HepG2 (cell line): ENCODE measurements around the gene MEAF6. TPM values are rescaled to one million over a fixed set of nuclear protein-coding genes. Genes with fewer than 3 reads are reported as not detected.

ENCODE experiments used
- CBX5 ChIP-seq: sonication (generic); formaldehyde crosslinking; IDR thresholded peaks from 2 replicates; pipeline ENCODE4 v1.4.0; 2020; ENCODE audit warnings: missing genetic modification reagents, borderline replicate concordance
- RFX5 ChIP-seq: IDR thresholded peaks from 2 replicates; pipeline ENCODE4 v1.6.1; 2011; ENCODE audit warnings: low read depth, low read length, improper control_type of control experiment
- ZNF3 ChIP-seq: IDR thresholded peaks from 2 replicates; pipeline ENCODE4 v1.7.0; 2017; ENCODE audit warnings: inconsistent platforms
- ZNF460 ChIP-seq: sonication (generic); formaldehyde crosslinking; IDR thresholded peaks from 2 replicates; pipeline ENCODE4 v1.5.1; 2020; ENCODE audit warnings: missing genetic modification reagents, mild to moderate bottlenecking, borderline replicate concordance
- ZSCAN30 ChIP-seq: sonication (generic); formaldehyde crosslinking; IDR thresholded peaks from 2 replicates; pipeline ENCODE4 v1.5.0; 2020; ENCODE audit warnings: mild to moderate bottlenecking, missing genetic modification reagents
- polyA plus RNA-seq, 8 experiments: library from polyadenylated mRNA; depleted of rRNA in 3 of 8; stranded (reverse) in 7 of 8; unstranded in 1 of 8; fragments of >200 nt; fragmentation: Illumina TruSeq in 4 of 8; extraction: Trizol in 4 of 8; gene quantifications; 2 replicates each; pipeline versions ENCODE4 v1.2.1 to v1.2.3, GENCODE V29; 2011 to 2016; ENCODE audit warnings: low read depth in 4 of 8, missing spikeins in 1 of 8, mixed read lengths in 1 of 8; ENCODE audit not compliant: insufficient read depth in 1 of 8
- total RNA-seq, 5 experiments: library from RNA; depleted of rRNA; stranded (reverse); fragments of >200 nt; fragmentation: Illumina TruSeq; extraction: Trizol; gene quantifications; 2 replicates each; pipeline ENCODE4 v1.2.3, GENCODE V29; 2016; ENCODE audit warnings: low read depth in 1 of 5
- TF ChIP-seq, protein P1 (sequence below): sonication (generic); formaldehyde crosslinking; IDR thresholded peaks from 2 replicates; pipeline ENCODE4 v1.4.0; 2020; ENCODE audit warnings: missing genetic modification reagents
- TF ChIP-seq, protein P2 (sequence below): sonication (generic); formaldehyde crosslinking; IDR thresholded peaks from 2 replicates; pipeline ENCODE4 v1.4.0; 2020; ENCODE audit warnings: mild to moderate bottlenecking, missing genetic modification reagents
- TF ChIP-seq, protein P3 (sequence below): sonication (generic); formaldehyde crosslinking; IDR thresholded peaks from 2 replicates; pipeline ENCODE4 v1.4.0; 2020; ENCODE audit warnings: mild to moderate bottlenecking, missing genetic modification reagents
- TF ChIP-seq, protein P4 (sequence below): sonication (generic); formaldehyde crosslinking; IDR thresholded peaks from 2 replicates; pipeline ENCODE4 v1.4.0; 2020; ENCODE audit warnings: missing genetic modification reagents, borderline replicate concordance
- TF ChIP-seq, protein P5 (sequence below): sonication (generic); formaldehyde crosslinking; IDR thresholded peaks from 2 replicates; pipeline ENCODE4 v1.9.0; 2021; ENCODE audit warnings: missing genetic modification reagents, mild to moderate bottlenecking, borderline replicate concordance
- TF ChIP-seq, protein P6 (sequence below): sonication (generic); formaldehyde crosslinking; IDR thresholded peaks from 2 replicates; pipeline ENCODE4 v1.4.0; 2020; ENCODE audit warnings: missing genetic modification reagents

MEAF6 gene
- total and polyA plus RNA-seq, 2 of the 13 experiments (the other 11 are each of a cell fraction or from before 2014, with no cell fraction given), result 29.5 to 45.6 TPM

DNA sequence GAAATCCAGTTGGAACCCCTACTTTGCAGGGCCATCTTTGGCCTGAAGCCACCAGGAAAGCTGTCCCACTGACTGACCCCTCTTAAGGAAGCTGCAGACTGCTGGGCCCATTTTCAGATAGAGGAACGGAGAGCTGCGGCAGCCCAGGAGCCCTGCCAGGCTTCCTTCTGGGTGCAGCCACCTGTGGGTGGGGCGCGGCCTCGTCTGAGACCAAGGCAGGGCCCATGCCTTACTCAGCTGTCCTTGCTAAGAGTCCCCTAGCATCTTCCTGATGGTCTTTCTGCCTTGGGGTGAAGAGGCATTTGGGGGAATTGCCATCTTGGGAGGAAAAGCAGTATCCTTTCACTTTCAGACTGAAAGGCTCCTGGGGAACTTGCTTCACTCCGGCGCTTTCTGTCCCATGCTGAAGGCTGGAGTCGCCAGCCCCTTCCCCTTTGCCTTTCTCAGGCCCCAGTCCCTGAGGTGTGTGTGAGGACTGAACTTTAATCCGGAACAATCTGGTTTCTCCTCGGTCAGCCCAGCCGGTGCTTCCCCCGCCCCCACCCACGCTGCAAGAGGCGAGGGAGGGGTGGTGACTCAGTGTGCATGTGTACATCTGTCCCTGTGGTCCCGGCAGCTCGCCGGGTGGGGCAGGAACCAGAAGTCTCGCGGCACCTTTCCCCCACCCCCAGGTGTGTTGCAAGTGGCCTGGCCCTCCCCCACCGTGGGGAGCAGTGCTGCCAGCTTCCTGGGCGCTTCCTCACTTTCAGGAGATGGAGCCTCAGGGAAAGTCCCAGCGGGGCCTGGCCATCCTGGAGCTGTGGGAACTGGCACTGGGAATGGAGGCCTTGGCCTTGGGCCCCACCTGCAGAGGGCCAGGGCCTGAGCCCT, 35.1 kb downstream of the MEAF6 start (continued):
- TF ChIP-seq, protein P1, sequence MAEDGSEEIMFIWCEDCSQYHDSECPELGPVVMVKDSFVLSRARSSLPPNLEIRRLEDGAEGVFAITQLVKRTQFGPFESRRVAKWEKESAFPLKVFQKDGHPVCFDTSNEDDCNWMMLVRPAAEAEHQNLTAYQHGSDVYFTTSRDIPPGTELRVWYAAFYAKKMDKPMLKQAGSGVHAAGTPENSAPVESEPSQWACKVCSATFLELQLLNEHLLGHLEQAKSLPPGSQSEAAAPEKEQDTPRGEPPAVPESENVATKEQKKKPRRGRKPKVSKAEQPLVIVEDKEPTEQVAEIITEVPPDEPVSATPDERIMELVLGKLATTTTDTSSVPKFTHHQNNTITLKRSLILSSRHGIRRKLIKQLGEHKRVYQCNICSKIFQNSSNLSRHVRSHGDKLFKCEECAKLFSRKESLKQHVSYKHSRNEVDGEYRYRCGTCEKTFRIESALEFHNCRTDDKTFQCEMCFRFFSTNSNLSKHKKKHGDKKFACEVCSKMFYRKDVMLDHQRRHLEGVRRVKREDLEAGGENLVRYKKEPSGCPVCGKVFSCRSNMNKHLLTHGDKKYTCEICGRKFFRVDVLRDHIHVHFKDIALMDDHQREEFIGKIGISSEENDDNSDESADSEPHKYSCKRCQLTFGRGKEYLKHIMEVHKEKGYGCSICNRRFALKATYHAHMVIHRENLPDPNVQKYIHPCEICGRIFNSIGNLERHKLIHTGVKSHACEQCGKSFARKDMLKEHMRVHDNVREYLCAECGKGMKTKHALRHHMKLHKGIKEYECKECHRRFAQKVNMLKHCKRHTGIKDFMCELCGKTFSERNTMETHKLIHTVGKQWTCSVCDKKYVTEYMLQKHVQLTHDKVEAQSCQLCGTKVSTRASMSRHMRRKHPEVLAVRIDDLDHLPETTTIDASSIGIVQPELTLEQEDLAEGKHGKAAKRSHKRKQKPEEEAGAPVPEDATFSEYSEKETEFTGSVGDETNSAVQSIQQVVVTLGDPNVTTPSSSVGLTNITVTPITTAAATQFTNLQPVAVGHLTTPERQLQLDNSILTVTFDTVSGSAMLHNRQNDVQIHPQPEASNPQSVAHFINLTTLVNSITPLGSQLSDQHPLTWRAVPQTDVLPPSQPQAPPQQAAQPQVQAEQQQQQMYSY, result no peak
- no peak for TF ChIP-seq ZNF460
- no peak for TF ChIP-seq RFX5
- no peak for TF ChIP-seq ZSCAN30
- TF ChIP-seq, protein P2, sequence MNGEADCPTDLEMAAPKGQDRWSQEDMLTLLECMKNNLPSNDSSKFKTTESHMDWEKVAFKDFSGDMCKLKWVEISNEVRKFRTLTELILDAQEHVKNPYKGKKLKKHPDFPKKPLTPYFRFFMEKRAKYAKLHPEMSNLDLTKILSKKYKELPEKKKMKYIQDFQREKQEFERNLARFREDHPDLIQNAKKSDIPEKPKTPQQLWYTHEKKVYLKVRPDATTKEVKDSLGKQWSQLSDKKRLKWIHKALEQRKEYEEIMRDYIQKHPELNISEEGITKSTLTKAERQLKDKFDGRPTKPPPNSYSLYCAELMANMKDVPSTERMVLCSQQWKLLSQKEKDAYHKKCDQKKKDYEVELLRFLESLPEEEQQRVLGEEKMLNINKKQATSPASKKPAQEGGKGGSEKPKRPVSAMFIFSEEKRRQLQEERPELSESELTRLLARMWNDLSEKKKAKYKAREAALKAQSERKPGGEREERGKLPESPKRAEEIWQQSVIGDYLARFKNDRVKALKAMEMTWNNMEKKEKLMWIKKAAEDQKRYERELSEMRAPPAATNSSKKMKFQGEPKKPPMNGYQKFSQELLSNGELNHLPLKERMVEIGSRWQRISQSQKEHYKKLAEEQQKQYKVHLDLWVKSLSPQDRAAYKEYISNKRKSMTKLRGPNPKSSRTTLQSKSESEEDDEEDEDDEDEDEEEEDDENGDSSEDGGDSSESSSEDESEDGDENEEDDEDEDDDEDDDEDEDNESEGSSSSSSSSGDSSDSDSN (CRISPR knock-in tag), result peak; percentile 35; the same call in 1 of the 2 replicates
- no peak for TF ChIP-seq ZNF3 (CRISPR knock-in tag)
- TF ChIP-seq, protein P3, sequence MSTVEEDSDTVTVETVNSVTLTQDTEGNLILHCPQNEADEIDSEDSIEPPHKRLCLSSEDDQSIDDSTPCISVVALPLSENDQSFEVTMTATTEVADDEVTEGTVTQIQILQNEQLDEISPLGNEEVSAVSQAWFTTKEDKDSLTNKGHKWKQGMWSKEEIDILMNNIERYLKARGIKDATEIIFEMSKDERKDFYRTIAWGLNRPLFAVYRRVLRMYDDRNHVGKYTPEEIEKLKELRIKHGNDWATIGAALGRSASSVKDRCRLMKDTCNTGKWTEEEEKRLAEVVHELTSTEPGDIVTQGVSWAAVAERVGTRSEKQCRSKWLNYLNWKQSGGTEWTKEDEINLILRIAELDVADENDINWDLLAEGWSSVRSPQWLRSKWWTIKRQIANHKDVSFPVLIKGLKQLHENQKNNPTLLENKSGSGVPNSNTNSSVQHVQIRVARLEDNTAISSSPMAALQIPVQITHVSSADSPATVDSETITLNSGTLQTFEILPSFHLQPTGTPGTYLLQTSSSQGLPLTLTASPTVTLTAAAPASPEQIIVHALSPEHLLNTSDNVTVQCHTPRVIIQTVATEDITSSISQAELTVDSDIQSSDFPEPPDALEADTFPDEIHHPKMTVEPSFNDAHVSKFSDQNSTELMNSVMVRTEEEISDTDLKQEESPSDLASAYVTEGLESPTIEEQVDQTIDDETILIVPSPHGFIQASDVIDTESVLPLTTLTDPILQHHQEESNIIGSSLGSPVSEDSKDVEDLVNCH (CRISPR knock-in tag), result no peak
- TF ChIP-seq, protein P4, sequence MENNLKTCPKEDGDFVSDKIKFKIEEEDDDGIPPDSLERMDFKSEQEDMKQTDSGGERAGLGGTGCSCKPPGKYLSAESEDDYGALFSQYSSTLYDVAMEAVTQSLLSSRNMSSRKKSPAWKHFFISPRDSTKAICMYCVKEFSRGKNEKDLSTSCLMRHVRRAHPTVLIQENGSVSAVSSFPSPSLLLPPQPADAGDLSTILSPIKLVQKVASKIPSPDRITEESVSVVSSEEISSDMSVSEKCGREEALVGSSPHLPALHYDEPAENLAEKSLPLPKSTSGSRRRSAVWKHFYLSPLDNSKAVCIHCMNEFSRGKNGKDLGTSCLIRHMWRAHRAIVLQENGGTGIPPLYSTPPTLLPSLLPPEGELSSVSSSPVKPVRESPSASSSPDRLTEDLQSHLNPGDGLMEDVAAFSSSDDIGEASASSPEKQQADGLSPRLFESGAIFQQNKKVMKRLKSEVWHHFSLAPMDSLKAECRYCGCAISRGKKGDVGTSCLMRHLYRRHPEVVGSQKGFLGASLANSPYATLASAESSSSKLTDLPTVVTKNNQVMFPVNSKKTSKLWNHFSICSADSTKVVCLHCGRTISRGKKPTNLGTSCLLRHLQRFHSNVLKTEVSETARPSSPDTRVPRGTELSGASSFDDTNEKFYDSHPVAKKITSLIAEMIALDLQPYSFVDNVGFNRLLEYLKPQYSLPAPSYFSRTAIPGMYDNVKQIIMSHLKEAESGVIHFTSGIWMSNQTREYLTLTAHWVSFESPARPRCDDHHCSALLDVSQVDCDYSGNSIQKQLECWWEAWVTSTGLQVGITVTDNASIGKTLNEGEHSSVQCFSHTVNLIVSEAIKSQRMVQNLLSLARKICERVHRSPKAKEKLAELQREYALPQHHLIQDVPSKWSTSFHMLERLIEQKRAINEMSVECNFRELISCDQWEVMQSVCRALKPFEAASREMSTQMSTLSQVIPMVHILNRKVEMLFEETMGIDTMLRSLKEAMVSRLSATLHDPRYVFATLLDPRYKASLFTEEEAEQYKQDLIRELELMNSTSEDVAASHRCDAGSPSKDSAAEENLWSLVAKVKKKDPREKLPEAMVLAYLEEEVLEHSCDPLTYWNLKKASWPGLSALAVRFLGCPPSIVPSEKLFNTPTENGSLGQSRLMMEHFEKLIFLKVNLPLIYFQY (CRISPR knock-in tag), result no peak
- TF ChIP-seq, protein P5, sequence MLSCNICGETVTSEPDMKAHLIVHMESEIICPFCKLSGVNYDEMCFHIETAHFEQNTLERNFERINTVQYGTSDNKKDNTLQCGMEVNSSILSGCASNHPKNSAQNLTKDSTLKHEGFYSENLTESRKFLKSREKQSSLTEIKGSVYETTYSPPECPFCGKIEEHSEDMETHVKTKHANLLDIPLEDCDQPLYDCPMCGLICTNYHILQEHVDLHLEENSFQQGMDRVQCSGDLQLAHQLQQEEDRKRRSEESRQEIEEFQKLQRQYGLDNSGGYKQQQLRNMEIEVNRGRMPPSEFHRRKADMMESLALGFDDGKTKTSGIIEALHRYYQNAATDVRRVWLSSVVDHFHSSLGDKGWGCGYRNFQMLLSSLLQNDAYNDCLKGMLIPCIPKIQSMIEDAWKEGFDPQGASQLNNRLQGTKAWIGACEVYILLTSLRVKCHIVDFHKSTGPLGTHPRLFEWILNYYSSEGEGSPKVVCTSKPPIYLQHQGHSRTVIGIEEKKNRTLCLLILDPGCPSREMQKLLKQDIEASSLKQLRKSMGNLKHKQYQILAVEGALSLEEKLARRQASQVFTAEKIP (CRISPR knock-in tag), result no peak
- TF ChIP-seq, protein P6, sequence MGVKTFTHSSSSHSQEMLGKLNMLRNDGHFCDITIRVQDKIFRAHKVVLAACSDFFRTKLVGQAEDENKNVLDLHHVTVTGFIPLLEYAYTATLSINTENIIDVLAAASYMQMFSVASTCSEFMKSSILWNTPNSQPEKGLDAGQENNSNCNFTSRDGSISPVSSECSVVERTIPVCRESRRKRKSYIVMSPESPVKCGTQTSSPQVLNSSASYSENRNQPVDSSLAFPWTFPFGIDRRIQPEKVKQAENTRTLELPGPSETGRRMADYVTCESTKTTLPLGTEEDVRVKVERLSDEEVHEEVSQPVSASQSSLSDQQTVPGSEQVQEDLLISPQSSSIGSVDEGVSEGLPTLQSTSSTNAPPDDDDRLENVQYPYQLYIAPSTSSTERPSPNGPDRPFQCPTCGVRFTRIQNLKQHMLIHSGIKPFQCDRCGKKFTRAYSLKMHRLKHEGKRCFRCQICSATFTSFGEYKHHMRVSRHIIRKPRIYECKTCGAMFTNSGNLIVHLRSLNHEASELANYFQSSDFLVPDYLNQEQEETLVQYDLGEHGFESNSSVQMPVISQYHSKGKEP (CRISPR knock-in tag), result no peak
- peak; percentile 86; the same call in 1 of the 2 replicates for TF ChIP-seq CBX5 (CRISPR knock-in tag)
